Raji (cell line): Measurements from ENCODE around the gene MNS1.

Experiments used
- POLR2A ChIP-seq: IDR thresholded peaks from 2 replicates; pipeline ENCODE4 v1.6.1; 2011; ENCODE audit warnings: low read depth, low read length, control low read depth; ENCODE audit not compliant: insufficient read depth

MNS1 gene

GRCh38 chr15:56460071-56460470 lies 4.9 kb downstream of the MNS1 start:
- TF ChIP-seq POLR2A = no peak

DNA sequence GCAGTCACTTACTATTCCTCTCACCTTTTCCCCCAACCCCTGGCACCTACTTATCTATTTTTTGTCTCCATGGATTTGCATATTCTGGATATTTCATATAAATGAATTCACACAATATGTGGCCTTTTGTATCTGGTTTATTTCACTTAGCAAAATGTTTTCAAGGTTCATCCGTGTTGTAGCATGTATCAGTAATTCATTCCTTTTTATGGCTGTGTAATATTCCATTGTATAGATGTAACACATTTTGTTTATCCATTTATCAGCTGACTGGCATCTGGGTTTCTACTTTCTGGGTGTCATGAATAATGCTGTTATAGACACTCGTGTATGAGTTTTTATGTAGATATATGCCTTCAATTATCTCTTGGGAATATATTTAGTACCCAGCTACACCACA lies 5.8 kb downstream of the MNS1 start:
- no peak for TF ChIP-seq POLR2A

- no peak for TF ChIP-seq POLR2A
These were observed 8.7 kb downstream of the MNS1 start for GRCh38 chr15:56456229-56456628.

DNA sequence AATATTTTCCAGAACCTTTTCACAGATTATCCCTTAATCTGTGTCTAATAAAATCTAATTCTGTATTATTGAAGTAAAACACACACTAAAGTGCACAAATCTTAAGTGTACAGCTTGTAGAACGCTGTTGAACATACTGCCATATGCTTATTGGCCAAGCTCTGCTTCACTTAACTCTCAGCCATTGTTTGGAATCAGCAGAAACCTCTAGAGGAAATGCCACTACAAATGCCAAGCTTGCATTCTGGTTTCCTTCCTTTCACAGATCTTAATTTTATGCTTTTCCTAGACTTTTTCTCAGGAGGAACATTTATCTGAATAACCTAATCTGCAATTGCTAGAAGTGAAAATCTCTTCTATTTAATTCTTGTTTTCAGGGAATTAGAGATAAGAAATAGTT lies 10.1 kb downstream of the MNS1 start:
- no peak for TF ChIP-seq POLR2A

DNA sequence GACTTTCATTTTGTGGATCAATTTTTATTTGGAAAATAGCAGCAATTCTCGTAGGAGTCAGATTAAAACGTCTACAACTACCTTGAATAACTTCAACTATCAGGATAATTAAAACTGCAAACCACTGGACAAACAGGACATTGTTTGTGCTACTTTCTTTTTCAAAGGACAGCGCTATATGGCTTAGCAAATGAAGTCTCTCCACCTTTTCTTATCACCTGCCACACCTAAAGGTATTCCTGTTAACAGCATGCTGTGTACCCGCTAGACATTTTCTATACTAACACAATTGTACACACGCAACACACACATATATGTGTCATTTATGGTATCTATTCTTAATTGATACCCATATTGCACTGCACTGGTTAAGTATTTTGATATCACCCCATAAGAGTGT lies 19.2 kb downstream of the MNS1 start:
- no peak for TF ChIP-seq POLR2A

DNA sequence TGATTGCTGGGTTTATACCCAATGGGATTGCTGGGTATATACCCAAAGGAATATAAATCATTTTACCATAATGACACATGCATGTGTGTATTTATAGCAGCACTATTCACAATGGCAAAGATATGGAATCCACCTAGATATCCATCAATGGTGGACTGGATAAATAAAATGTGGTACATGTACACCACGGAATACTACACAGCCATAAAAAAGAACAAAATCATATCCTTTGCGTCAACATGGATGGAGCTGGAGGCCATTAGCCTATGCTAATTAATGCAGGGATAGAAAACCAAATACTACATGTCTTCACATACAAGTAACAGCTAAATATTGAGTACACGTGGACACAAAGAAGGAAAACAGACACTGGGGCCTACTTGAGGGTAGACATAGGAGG lies 22.6 kb downstream of the MNS1 start:
- TF ChIP-seq POLR2A = no peak

- TF ChIP-seq POLR2A = no peak
These were observed 24.6 kb downstream of the MNS1 start for GRCh38 chr15:56440214-56440770.

GRCh38 chr15:56432304-56432703 lies 32.6 kb downstream of the MNS1 start:
- TF ChIP-seq POLR2A = no peak

GRCh38 chr15:56428821-56429458 lies 36.0 kb downstream of the MNS1 start:
- TF ChIP-seq POLR2A = no peak

- TF ChIP-seq POLR2A = no peak
These were observed 39.0 kb downstream of the MNS1 start for GRCh38 chr15:56425976-56426375.

DNA sequence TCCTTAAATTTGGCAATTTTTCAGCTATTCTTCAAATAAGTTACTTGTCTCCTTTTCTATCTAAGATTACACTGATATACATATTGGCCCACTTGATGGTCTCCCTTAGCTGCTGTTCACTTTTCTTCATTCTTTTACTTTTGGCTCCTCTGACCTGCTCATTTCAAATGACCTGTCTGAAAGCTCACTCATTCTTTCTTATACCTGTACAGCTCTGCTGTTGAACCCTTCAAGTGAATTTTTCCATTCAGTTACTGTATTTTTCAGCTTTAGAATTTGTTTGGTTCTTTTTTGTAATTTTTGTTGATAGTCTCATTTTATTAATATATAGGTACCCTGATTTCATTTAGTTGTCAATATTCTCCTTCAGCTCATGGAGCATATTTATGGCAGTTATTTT lies 39.7 kb downstream of the MNS1 start:
- TF ChIP-seq POLR2A = no peak

DNA sequence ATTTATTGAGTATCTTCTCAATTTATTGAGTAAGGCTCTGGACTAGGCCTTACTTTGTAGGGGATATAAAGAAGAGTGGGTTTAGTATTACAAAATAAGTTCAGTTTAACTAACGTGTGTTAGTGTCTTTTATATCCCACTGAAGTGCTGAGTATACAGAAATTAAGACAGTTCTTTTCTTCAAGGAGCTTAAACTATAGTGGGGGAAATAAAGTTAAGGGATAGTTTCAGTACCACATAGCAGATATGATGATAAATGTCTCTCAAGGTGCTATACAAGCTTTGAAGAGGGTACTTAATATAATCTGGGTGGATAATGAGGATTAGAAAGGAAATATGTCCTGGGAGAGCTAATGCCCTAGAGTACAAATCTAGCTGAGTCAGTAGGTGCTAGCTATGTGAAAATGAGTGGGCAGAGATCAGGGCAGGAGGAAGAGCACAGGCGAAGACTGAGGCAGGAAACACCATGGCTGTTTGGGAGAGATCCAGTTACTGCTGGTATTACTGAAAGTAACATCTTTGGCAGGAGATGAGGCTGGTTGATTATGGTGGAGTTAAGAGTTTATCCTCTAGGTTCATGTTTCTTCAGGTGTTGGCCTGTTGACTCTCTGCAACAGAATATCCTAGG lies 53.7 kb downstream of the MNS1 start:
- no peak for TF ChIP-seq POLR2A

DNA sequence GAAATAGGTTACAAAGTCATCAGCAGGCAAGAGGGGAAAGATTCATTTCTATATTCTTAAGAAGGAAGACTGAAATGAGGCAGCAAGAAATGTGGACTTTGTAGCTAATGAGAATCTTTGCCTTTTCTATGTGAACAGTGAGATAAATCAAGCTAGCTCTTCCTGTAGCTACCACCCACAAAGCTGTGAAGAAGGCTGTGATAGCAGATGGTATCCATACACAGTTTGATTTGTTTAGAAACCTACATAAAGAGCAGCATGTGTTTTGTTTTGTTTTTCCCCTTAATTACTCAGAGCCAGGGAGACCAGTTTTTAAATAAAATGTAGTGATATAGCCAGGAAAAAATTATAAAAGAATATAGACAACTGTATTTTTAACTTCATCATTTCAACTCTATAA lies 54.2 kb downstream of the MNS1 start:
- TF ChIP-seq POLR2A = no peak

GRCh38 chr15:56394909-56395308 lies 70.0 kb downstream of the MNS1 start:
- no peak for TF ChIP-seq POLR2A

DNA sequence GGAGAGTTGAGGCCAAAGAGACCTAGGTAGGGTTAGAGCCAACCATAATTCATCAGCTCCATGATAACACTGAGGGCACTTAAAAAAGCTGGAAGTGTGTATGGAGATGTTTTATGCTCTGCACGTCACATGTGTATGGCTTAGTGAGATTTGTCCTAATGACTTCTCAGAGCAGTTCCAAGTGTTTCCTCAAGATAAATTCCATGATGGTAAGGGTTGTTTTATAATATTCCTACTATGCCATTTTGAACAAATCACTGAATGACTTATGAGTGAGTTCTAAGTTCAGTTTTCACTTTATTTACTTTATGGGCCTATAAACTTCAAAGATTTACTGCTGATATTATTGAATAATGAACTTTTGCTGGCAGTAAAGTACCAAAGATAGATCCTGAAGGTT lies 71.7 kb downstream of the MNS1 start:
- no peak for TF ChIP-seq POLR2A

DNA sequence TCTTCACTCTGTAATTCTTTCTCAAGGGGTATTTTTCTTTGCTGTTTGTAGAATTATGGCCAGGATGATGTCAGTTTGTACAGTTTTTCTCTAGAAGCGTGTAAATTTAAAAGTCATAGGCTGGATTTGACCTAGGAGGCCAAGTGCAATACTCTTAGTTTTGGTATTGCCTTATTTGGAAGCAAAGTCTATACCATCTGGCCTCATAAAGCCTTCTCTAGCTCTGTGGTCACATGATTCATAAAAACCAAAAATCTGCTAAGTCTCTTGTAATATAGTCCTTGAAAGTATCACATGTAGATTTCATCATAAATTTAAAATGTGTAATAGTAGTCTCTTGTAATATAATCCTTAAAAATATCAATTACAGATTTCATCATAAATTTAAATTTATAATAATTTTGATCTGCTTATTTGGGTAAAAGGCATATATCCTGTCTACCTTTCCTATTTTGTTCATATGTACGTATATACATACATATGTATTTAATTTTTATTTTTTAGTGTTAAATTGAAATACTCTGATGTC lies 74.1 kb downstream of the MNS1 start:
- TF ChIP-seq POLR2A = no peak
